HG02884 (cell line): Measurements from ENCODE around the gene PIPOX.

Experiments used
- ATAC-seq: cut with Tn5 transposase; IDR thresholded peaks from one replicate; pipeline ENCODE4 v1.9.1; 2021; ENCODE audit warnings: mild to moderate bottlenecking, moderate library complexity; ENCODE audit not compliant: unreplicated experiment

Gene PIPOX

DNA sequence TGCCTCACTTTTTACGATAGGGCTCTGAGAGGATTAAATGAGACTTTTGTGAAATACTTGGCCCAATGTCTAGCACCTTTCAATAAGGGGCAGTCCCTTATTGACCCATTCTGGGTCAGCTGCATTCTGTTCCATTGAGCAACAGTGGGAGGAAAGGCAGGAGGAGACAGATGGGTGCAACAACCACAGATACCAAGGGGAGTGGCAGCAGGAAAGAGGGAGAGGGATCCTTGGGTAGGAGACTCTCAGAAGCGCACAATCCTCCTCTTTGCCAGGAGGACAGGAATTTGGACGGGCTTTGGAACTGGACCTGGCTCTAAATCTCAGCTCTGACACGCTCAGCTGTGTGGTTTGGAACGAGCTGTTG lies 3.5 kb downstream of the PIPOX start:
- no peak for ATAC-seq

DNA sequence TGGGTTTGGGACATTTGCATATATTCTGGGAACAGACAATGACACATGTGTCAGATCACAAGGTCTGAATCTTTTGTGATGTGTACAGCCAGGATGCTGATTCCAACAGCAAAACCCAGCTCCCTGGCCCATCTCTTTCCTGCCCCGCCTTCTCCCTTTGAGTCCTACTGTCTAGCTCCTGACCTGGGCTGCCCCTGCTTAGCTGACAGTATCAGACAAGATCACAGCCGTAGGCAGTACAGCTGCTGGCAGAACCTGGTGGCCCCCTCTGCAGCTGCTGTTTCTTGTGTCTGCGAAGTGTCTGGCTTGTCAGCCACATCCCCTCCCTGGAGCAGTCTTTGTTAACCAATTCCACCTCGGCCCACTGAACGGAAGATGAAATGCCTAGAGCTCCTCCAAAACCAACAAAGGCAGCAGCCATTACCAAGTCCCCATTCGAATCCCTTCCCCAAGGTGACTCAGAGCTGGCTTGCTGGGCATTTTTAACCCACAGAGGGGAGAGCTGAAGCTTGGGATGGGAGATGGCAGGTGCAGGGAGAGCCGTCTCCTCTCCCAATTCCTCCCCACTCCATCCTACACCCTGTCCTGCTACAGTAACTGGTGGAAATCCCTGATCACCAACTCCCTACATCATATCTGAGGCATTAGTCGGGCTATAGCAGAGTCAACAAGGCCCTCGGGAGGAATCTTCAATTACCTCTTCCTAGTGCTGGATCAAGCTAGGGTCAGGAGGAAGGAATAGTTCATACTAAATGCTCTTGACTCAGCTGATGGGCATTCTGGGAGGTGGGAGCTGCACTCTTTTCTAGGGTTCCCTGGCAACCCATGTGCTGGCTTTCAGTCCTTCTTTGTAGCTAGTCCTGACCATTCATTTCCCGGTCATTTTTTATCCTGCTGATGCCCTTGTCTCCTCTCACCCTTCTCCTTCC lies 5.8 kb downstream of the PIPOX start:
- no peak for ATAC-seq

DNA sequence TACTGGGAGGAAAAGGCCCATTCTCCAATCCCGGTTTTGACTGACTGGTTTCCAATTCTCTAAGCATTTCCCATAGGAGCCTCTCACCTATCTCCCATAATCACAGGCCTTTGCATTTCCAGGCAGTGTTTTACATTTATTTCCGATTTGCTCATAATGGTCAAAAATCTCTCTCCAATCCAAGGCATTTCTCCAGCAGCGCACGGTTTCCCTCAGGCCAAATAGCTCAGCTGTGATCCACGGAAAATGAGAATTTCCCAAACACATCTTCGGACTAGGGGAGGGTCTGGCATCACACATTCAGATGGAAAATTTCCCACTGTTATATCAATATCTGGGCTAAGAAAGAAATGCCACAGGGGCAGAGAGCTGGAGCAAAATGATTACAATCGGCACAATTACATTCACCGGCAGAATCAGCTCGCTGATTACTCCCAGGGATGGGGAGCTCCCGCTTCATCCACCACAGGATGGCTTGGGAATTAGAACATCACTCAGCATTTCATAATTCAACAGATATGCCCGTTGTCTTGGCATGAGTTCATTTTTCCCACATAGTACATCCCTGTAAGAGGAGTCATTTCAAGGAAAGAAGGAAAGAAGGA lies 6.7 kb downstream of the PIPOX start:
- no peak for ATAC-seq

DNA sequence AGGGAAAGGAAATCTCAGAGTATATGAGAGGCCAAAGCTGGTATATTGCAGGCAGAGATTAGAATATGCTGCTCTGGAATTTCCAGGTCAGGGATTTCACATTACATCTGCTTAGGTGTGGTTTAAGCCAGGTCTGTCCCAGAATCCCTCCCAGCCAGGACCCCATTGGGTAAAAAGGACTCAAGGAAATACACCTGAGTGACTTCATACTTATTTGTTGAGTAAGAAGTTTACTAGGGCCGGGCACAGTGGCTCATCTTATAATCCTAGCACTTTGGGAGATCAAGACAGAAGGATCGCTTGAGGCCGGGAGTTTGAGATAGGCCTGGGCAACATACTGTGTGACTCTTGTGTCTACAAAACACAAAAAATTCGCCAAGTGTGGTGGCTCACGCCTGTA lies 7.2 kb downstream of the PIPOX start:
- no peak for ATAC-seq

DNA sequence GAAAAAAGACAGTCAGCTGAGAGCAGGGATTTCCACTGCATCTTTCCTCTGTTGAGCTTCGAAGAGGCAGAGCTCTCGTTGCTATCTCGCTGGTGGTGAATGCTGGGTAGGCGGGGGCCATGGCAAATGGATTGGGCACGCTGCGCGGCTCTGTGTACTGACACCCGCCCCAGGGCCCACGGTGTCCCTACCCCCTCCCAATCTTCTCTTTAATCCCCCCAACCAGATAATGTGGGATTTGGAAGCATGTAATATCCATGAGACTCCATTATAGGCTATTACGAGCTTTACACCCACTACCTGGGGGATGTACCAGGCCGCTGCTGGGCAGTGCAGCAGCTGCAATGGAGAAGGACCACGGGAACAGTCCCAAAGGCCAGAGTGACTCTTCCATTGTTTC lies 8.3 kb downstream of the PIPOX start:
- no peak for ATAC-seq

DNA sequence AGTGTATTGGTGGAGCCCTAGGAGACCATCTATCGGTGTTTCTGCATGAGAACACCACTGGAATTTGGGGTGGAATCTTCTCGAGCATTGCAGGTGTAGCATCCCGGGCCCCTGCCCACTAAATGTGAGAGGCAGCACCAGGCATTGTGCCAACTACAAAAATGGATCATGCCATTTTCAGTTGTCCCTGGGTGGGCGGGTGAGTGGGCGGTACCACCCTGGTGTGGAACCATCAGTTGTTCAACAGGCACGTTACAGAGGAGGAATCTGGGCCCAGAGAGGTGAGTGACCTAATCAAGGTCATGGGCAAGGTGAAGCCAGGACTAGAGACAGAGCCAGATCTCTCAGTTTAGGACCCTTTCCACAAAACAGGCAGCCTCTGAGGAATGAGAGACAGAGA lies 8.8 kb downstream of the PIPOX start:
- ATAC-seq, result no peak

DNA sequence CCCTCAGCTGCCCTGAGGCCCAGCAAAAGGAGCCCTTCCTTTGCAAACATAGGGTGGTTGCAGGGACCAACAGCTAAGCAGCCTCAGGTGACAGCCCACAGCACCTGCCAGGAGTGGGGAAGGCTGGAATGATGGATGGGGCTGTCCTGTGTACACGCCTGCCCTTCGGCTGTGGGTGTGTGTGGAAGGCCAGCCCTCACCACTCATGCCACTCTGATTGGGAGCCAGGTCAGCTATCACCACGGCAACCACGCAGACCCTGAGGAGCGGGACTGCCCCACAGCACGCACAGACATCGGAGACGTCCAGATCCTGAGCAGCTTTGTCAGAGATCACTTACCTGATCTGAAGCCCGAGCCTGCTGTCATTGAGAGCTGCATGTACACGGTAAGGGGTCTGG lies 11.9 kb downstream of the PIPOX start:
- no peak for ATAC-seq

DNA sequence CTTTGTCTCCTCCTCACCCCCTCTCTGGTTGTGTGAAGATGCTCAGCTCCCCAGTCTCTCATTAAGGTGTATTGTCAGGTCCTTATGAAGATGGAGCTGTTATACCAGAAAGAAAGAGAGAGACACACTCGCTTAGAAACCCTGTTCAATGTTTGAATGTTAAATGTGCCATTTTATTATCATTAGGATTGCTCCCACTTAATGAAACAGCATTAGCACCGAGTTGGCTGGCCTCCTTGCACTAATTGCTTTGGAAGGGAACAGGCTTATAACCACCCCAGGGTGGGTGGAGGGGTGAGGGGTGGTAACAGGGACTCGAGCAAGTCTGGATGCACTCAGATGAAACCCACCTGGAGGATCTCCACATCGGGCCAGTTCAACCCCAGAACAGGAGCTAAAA lies 14.4 kb downstream of the PIPOX start:
- ATAC-seq, result no peak

DNA sequence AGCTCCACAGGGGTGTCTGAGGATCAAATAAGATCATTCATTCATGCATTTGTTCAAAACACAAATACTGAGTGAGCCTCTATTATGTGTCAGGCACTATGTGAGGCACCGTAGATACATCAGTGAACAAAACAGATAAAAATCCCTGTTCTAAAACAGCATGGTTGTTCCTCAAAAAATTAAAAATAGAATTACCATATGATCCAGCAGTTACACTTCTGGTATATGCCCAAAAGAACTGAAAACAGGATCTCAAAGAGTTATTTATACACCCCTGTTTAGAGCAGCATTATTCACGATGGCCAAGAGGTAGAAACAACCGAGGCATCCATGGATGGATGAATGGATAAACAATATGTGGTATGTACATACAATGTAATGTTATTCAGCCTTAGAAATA lies 15.4 kb downstream of the PIPOX start:
- ATAC-seq, result no peak

DNA sequence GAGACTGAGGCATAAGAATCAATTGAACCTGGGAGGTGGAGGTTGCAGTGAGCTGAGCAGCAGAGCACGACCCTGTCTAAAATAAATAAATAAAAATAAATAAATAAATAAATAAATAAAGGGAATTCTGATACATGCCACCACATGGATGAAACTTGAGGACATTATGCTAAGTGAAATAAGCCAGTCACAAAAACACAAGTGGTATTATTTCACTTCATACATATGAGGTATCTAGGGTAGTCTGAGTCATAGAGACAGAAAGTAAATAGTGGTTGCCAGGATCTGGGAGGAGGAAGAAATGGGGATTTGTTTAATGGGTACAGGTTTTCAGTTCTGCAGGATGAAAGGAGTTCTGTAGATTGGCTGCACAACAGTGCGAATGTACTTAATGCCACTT lies 16.3 kb downstream of the PIPOX start:
- ATAC-seq, result no peak

DNA sequence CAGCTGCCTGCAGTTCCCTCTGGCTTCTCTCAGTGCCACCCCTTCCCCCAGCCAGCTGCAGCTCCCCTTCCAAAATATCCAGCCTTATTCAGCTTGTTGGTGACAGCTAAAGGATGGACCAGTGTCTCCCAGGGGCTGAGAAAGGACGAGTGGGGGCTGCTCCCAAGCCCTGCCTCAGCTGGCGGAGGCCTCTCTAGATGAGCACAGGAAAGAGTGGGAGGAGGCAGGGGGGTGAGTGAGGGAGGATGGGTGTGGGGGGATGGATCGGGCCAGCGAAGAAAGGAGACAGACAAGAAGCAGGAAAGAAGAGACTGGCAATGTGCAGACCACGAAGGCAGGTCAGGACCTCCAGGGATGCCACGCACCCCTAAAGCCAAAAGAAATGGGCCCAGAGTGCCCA lies 17.5 kb downstream of the PIPOX start:
- no peak for ATAC-seq

DNA sequence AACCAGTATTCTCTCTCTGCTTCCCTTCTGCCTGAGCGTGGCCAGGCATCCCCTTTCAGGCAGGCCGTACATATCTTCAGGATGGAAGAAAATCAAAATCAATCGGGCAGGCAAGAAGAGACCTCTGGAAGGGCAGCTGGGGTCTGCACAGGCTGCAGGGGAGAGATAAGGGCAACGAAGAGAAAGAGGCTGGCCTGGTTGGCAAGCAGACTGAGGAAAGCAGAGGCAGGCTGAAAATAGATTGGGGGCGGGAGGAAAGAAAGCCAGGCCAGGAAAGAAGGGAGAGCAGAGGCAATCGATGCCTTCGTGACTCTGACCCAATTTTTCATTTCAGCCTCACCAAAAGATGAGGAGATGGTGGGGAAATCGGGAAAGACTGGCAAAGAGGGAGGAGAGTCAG lies 18.1 kb downstream of the PIPOX start:
- no peak for ATAC-seq

DNA sequence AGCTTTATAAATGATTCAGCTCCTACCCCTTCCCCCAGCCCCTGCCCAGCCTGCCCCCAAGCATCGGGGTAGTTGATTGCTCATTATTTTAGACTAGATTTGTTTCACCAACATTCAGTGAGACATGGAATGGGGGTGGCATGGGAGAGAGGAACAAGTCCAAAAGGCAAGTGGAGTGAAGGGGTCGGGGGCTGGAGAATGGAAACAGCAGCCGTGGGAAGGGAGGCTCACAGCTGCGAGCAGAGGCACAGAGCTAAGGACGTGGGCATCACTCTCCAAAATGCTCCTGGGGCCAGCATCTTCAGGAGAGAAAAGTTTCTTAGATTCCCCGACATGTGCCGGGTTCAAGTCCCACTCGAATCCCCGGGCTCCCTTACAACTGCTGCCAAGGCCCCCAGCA lies 19.3 kb downstream of the PIPOX start:
- ATAC-seq, result no peak

DNA sequence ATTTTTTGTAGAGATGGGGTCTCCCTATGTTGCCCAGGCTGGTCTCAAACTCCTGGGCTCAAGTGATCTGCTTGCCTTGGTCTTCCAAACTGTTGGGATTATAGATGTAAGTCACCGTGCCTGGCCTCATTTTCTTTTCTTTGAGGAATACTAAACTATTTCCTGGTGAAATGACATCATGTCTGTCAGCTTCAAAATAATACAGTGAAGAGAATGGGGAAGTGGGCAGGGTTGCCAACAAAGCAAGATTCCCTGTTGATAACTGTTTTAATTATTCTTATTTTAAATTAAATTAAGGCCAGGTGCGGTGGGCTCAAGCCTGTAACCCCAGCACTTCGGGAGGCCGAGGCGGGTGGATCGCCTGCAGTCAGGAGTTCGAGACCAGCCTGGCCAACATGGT lies 21.1 kb downstream of the PIPOX start:
- ATAC-seq, result no peak

DNA sequence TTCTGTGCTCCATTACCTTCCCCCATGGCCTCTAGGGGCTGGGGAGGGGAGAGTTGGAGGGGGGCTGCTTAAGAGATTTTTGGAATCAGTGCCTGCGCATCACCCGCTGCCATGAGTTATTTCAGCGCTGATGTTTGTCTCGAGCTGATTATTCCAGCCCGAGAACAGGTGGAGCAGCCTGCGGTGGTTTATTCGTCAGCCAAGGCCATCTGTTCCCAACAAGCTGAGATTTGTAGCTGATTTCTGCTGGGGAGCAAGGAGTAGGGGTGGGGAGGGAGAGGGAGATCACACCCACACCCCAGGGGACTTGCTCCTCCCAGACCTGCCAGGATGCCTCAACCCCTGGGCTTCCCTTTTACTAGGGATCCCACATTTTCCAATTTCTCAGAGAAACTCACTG lies 23.1 kb downstream of the PIPOX start:
- no peak for ATAC-seq

DNA sequence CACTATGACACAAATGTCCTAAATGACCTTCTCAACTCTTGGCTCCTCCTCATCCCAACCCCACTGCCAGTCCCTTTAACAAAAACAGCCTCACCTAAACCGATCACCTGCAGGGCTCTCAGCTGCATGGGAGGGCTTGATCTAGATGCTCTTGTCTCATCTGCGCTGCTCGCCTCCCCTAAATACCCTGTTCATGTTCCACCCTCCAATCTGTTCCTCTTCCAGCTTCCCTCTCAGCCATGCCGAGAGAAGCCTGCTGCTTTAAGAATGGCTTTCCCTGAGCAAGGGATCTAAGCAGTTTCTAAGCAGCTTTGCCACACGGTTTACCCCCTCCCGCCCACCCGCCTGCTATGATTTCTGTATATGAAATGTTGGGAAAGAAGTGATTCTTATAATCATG lies 23.7 kb downstream of the PIPOX start:
- ATAC-seq, result no peak

DNA sequence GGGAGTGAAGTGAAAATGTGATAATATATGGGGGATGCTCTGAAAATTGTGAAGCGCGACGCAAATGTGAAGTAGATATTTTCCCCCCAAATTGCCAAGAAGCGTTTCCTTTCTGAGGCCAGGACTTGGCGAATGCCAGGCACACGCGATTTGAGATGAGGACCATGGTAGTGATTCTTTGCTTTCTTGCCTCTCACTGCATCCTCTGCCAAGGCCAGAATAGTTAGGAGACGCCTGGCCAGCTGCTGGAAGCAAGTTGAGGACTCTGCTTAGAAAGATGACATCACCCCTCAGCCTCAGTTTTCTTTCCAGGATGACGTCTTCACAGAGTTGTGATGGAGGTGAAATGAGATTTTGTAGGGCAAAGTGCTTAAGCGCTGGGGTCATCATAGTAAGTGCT lies 25.9 kb downstream of the PIPOX start:
- no peak for ATAC-seq

DNA sequence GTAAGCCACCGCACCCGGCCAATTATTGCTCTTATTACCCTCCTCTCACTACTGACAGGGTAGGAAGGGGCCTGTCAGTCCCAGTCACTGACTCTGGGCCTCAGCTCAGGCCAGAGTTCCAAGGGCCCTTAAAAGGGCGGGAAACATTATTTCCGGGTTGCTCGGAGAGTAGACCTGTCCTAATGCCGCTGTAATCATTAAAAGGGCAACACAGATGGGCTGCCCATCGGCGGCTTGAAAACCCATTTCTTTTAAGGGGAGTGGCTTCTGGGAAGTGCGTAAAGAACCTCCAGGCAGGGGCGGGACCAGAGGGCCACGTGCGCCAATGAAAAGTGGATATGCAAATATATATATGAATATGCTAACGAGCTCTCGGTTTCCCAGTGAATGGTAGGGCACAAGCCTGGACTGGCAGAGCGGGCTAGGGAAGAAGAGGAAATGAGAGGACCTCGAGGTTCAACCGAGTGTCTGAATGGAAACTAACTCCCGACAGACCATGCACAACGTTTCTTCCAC lies 26.6 kb downstream of the PIPOX start:
- no peak for ATAC-seq

DNA sequence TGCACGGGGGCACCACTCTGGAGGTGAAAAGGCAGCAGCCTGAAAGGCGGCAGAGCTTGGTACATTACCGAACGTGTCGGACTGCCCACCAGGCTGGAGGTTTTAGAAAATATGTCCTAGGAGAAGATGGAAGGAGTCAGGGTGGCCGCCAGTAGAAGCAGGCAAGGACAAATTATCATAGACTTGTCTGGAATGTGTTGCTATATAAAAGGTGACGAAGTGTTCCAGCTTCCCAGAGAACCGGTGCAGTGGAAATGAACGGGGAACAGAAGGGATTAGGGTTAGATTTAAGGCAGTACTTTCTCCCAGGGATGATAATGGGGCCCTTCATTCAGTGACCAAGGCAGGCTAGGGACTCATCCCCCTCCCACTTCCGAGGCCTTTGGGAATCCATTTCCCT lies 27.4 kb downstream of the PIPOX start:
- no peak for ATAC-seq

DNA sequence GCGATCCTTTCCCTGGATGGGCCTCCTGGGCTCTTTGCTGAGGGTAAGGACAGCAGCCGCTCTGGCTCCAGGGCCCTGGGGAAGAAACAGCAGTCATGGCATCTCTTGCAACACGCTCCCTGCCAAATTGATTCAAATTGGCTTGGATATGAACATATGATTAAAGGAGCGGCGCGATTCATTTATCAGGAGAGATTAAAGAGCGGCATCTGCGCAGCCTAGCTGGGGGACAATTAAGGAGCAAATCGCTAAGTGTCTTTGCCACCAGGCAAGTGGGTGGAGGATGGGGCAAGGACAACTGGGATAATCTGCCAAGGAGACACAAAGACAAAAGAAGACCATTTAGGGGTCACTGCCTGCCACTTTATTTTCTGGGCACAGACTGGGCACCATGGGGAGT lies 27.8 kb downstream of the PIPOX start:
- no peak for ATAC-seq

DNA sequence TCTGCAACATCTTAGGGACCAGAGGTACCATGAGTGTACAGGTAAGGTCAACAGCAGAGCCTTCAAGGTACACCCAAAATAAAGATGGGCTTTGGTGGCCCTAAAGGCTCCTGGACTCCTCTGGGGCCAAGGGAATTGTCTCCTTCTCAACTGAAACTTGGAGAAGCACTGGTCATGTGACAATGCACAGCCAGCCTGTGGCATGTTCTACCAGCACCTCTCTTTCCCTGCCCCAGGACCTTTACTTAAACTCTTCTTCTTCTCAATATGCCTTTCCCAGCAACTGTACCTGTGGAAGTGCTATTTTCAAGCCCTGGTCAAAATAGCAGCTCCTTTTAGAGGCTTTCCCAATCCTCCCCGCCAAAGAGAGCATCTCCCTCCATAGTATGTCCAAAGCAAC lies 28.4 kb downstream of the PIPOX start:
- ATAC-seq, result no peak

DNA sequence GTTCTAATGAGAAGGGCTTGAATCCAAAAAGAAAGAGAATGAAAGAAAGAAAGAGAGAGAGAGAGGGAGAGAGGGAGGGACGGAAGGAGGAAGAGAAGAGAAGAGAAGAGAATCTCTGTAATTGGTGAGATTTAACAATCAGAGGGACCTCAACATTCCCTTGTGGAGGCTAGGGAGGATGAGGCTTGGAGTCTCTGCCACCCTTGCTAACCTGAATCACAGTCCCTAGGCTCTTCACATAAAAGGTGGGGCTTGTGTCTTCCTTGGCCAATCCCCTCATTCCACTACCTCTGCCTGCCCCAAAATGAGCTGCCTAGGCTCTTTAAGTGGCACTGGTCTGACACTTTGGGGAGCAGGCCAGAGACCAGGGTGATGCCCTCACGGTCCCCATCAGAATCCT lies 30.1 kb downstream of the PIPOX start:
- no peak for ATAC-seq

DNA sequence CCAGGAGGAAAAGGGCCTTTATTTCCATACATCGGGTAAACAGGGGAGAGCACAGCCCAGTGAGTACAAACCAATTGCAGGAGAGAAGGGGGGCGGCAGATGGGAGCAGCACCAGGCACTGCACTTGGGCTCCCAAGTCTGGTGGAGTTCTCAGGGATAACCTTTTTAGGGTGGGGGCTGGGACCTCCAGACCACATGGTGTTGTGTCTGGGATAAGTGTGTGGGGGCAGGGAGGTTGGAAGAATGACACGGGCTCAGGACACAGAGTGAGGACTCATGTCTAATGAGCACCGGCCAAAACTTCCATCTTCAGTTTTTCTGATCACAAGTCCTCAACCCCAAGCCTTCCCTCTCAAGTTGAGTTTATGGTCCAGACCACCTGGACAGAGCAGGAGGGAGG lies 30.6 kb downstream of the PIPOX start:
- ATAC-seq, result no peak
